HCT116 (cell line): Measurements from ENCODE around the gene TGFBI.

Source experiments
- CTCF ChIP-seq, 3 experiments: fragments of 200-600 bp in 1 of 3; sonication (generic) in 1 of 3; IDR thresholded peaks in 2 of 3; conservative IDR thresholded peaks in 1 of 3; 2 replicates each; pipeline ENCODE4 v1.5.1; 2012 to 2017; ENCODE audit warnings: low read depth in 2 of 3, low read length in 2 of 3, antibody characterized with exemption in 1 of 3, borderline replicate concordance in 1 of 3, control low read depth in 1 of 3, mild to moderate bottlenecking in 1 of 3, mixed read lengths in 1 of 3, mixed run types in 1 of 3, moderate library complexity in 1 of 3; ENCODE audit not compliant: insufficient read depth in 1 of 3
- EZH2 ChIP-seq: fragments of 200-600 bp; sonication (generic); IDR thresholded peaks from 2 replicates; pipeline ENCODE4 v1.6.1; 2017; ENCODE audit warnings: antibody characterized with exemption, mixed run types
- EZH2phosphoT487 ChIP-seq: fragments of 200-600 bp; IDR thresholded peaks from 2 replicates; pipeline ENCODE4 v1.6.1; 2018; ENCODE audit warnings: antibody characterized with exemption, borderline replicate concordance
- POLR2A ChIP-seq: IDR thresholded peaks from 2 replicates; pipeline ENCODE4 v1.7.0; 2011; ENCODE audit warnings: borderline replicate concordance; ENCODE audit not compliant: insufficient read depth, insufficient read length; ENCODE audit errors: extremely low read depth

GRCh38 chr5:136013559-136013958, 15.2 kb upstream of the TGFBI start:
- TF ChIP-seq CTCF (IDR thresholded peaks at IDR 0.05 in 2 of 3, conservative IDR thresholded peaks at IDR 0.05 in 1 of 3; ENCODE audit: borderline replicate concordance in 1 of 3, insufficient read depth in 1 of 3, low read depth in 2 of 3, low read length in 2 of 3) (no peak), POLR2A (no peak), EZH2phosphoT487 (no peak), EZH2 (no peak)
